GM19324 (cell line): ENCODE data around the gene SH3BP4.

Source experiments
- ATAC-seq: cut with Tn5 transposase; IDR thresholded peaks from one replicate; pipeline ENCODE4 v1.9.1; 2021; ENCODE audit warnings: mild to moderate bottlenecking, moderate library complexity; ENCODE audit not compliant: unreplicated experiment, low FRiP score

Gene SH3BP4

GRCh38 chr2:235080101-235080500 lies 128.3 kb downstream of the SH3BP4 start:
- no peak for ATAC-seq

GRCh38 chr2:235082578-235083338 lies 130.9 kb downstream of the SH3BP4 start:
- no peak for ATAC-seq

- ATAC-seq, result no peak
These were observed 132.0 kb downstream of the SH3BP4 start for GRCh38 chr2:235083822-235084221.

GRCh38 chr2:235084424-235084823 lies 132.6 kb downstream of the SH3BP4 start:
- no peak for ATAC-seq

GRCh38 chr2:235085476-235085875 lies 133.7 kb downstream of the SH3BP4 start:
- no peak for ATAC-seq

GRCh38 chr2:235086481-235087184 lies 134.8 kb downstream of the SH3BP4 start:
- ATAC-seq, result no peak

GRCh38 chr2:235087832-235088495 lies 136.1 kb downstream of the SH3BP4 start:
- ATAC-seq, result no peak

GRCh38 chr2:235088496-235088921 lies 136.7 kb downstream of the SH3BP4 start:
- no peak for ATAC-seq

- ATAC-seq, result no peak
These were observed 139.6 kb downstream of the SH3BP4 start for GRCh38 chr2:235091421-235091820.

- ATAC-seq, result no peak
These were observed 140.2 kb downstream of the SH3BP4 start for GRCh38 chr2:235091983-235092382.

- no peak for ATAC-seq
These were observed 140.8 kb downstream of the SH3BP4 start for GRCh38 chr2:235092433-235093223.

GRCh38 chr2:235094457-235094856 lies 142.6 kb downstream of the SH3BP4 start:
- no peak for ATAC-seq

GRCh38 chr2:235095569-235095968 lies 143.8 kb downstream of the SH3BP4 start:
- ATAC-seq, result no peak

- no peak for ATAC-seq
These were observed 144.6 kb downstream of the SH3BP4 start for GRCh38 chr2:235096447-235096846.

GRCh38 chr2:235097196-235097595 lies 145.4 kb downstream of the SH3BP4 start:
- ATAC-seq, result no peak

- ATAC-seq, result no peak
These were observed 146.5 kb downstream of the SH3BP4 start for GRCh38 chr2:235098269-235098668.

- ATAC-seq, result no peak
These were observed 147.1 kb downstream of the SH3BP4 start for GRCh38 chr2:235098736-235099494.

GRCh38 chr2:235102896-235103295 lies 151.1 kb downstream of the SH3BP4 start:
- ATAC-seq, result no peak
